A549 (cell line): ENCODE data around the gene MPP3.

Experiments used
- ESRRA ChIP-seq: fragments of 150-350 bp; IDR thresholded peaks from 2 replicates; pipeline ENCODE4 v1.6.1; 2014; ENCODE audit warnings: mild to moderate bottlenecking, low read length, borderline replicate concordance
- POLR2A ChIP-seq: IDR thresholded peaks from 2 replicates; pipeline ENCODE4 v1.6.1; 2012; ENCODE audit warnings: mild to moderate bottlenecking, low read length
- RCOR1 ChIP-seq: fragments of 150-350 bp; IDR thresholded peaks from 2 replicates; pipeline ENCODE4 v1.6.1; 2014; ENCODE audit warnings: antibody characterized with exemption, low read length, low read depth
- REST ChIP-seq: fragments of 200-600 bp; sonication (generic); IDR thresholded peaks from 2 replicates; pipeline ENCODE4 v1.6.1; 2016; ENCODE audit warnings: antibody characterized with exemption, mild to moderate bottlenecking, moderate library complexity
- ZC3H11A ChIP-seq: fragments of 450-650 bp; IDR thresholded peaks from 2 replicates; pipeline ENCODE4 v1.6.1; 2014; ENCODE audit warnings: antibody characterized with exemption, mild to moderate bottlenecking
- ZFP36 ChIP-seq: fragments of 450-650 bp; IDR thresholded peaks from 2 replicates; pipeline ENCODE4 v1.6.1; 2014; ENCODE audit warnings: borderline replicate concordance; ENCODE audit not compliant: partially characterized antibody

GRCh38 chr17:43830510-43831140, 2.3 kb downstream of the MPP3 start:
- TF ChIP-seq ESRRA (no peak), ZFP36 (no peak), REST (no peak), RCOR1 (no peak), POLR2A (no peak), ZC3H11A (no peak)
